HCT116 (cell line): ENCODE measurements around the gene SUSD2. TPM values are rescaled to one million over a fixed set of nuclear protein-coding genes. Genes with fewer than 3 reads are reported as not detected.

Experiments
- ATAC-seq: fragments of 200-7000 bp; cut with Tn5 transposase; 2 replicates; pipeline ENCODE4 v1.9.1; 2020; ENCODE audit warnings: mild to moderate bottlenecking, moderate library complexity
- BruUV-seq: library from RNA; stranded (reverse); fragments of 400-500 nt; replicated peaks from 2 replicates; lab custom pipeline; 2021; lab: Mats Ljungman, UMichigan
- CTCF ChIA-PET: fragments of 300-600 bp; sonication (Branson Sonifier 250); formaldehyde crosslinking; loops from one replicate; lab custom pipeline; 2021; ENCODE audit warnings: antibody characterized with exemption; lab: Charles Lee
- POLR2A ChIA-PET: fragments of 300-600, 350-600 bp; sonication (Branson Sonifier 250); formaldehyde crosslinking; loops from one replicate; lab custom pipeline; 2021; ENCODE audit warnings: antibody characterized with exemption; lab: Charles Lee
- RAD21 ChIA-PET, 2 experiments: fragments of 300-600 bp; sonication (Branson Sonifier 250); formaldehyde crosslinking; loops; one replicate each; lab custom pipeline; 2023; ENCODE audit warnings: low total read pairs in 2 of 2; ENCODE audit not compliant: uncharacterized antibody in 2 of 2, unreplicated experiment in 2 of 2, low non-redundant PET in 1 of 2; lab: Charles Lee
- DNase-seq: peaks from one replicate; pipeline ENCODE4 v3.0.0-alpha.2; 2010; ENCODE audit warnings: low read depth, low spot score
- H2AFZ ChIP-seq: fragments of 200-600 bp; shearing (Covaris generic), sonication (generic); 2 replicates; pipeline ENCODE4 v1.6.1; 2017; ENCODE audit warnings: low read depth, mixed run types, mixed read lengths, antibody characterized with exemption, low read length; ENCODE audit not compliant: poor library complexity, severe bottlenecking
- H3K27ac ChIP-seq: 2 replicates; pipeline ENCODE4 v1.5.1; 2012; ENCODE audit warnings: low read depth, low read length
- H3K27me3 ChIP-seq: fragments of 200-600 bp; sonication (generic); 2 replicates; pipeline ENCODE4 v1.6.1; 2016; ENCODE audit warnings: mixed run types, low read length, mixed read lengths; ENCODE audit not compliant: insufficient read depth
- H3K36me3 ChIP-seq, 2 experiments: fragments of 200-500 bp in 1 of 2; fragments of 200-600 bp in 1 of 2; sonication (Bioruptor generic) in 1 of 2; sonication (generic) in 1 of 2; 2 replicates each; pipeline versions ENCODE4 v1.5.1 to v1.6.1; 2014 to 2016; ENCODE audit warnings: low read length in 2 of 2, inconsistent platforms in 1 of 2, mixed read lengths in 1 of 2, mixed run types in 1 of 2; ENCODE audit not compliant: insufficient read depth in 2 of 2, control insufficient read depth in 1 of 2
- H3K4me1 ChIP-seq, 2 experiments: fragments of 200-600 bp in 1 of 2; sonication (generic) in 1 of 2; 2 replicates each; pipeline versions ENCODE4 v1.5.1 to v1.6.1; 2012 to 2017; ENCODE audit warnings: low read length in 2 of 2, inconsistent platforms in 1 of 2, mild to moderate bottlenecking in 1 of 2, mixed read lengths in 1 of 2, mixed run types in 1 of 2, moderate library complexity in 1 of 2; ENCODE audit not compliant: insufficient read depth in 2 of 2, control insufficient read depth in 1 of 2
- H3K4me2 ChIP-seq: fragments of 200-600 bp; sonication (generic); 2 replicates; pipeline ENCODE4 v1.6.1; 2017; ENCODE audit warnings: mixed run types, low read length, mixed read lengths
- H3K4me3 ChIP-seq, 2 experiments: fragments of 200-600 bp in 1 of 2; sonication (generic) in 1 of 2; replicated peaks in 1 of 2; 2 replicates each; pipeline ENCODE4 v1.5.1; 2011 to 2016; ENCODE audit warnings: low read length in 2 of 2, control low read depth in 1 of 2, low read depth in 1 of 2, mild to moderate bottlenecking in 1 of 2, mixed read lengths in 1 of 2, mixed run types in 1 of 2
- H3K79me2 ChIP-seq: fragments of 200-600 bp; sonication (generic); 2 replicates; pipeline ENCODE4 v1.6.1; 2017; ENCODE audit warnings: mild to moderate bottlenecking, mixed run types, low read length, moderate library complexity, mixed read lengths; ENCODE audit not compliant: insufficient read depth
- H3K9ac ChIP-seq: fragments of 200-600 bp; sonication (generic); 2 replicates; pipeline ENCODE4 v1.6.1; 2016; ENCODE audit warnings: low read length, mixed read lengths
- H3K9me2 ChIP-seq: fragments of 200-600 bp; sonication (generic), shearing (Covaris generic); 2 replicates; pipeline ENCODE4 v1.6.1; 2017; ENCODE audit warnings: mixed run types, mild to moderate bottlenecking, moderate library complexity; ENCODE audit not compliant: insufficient read depth
- H3K9me3 ChIP-seq, 2 experiments: fragments of 200-500 bp in 1 of 2; fragments of 200-600 bp in 1 of 2; sonication (Bioruptor generic) in 1 of 2; sonication (generic) in 1 of 2; 2 replicates each; pipeline ENCODE4 v1.6.1; 2014 to 2017; ENCODE audit warnings: low read length in 2 of 2, mixed read lengths in 2 of 2, inconsistent platforms in 1 of 2, low read depth in 1 of 2, mild to moderate bottlenecking in 1 of 2, mixed run types in 1 of 2, moderate library complexity in 1 of 2; ENCODE audit not compliant: control insufficient read depth in 1 of 2, insufficient read depth in 1 of 2
- H4K20me1 ChIP-seq: fragments of 200-600 bp; sonication (generic), shearing (Covaris generic); 2 replicates; pipeline ENCODE4 v1.6.1; 2017; ENCODE audit warnings: mixed run types, mild to moderate bottlenecking, moderate library complexity; ENCODE audit not compliant: insufficient read depth
- CEBPB ChIP-seq: IDR thresholded peaks from 2 replicates; pipeline ENCODE4 v1.6.1; 2012; ENCODE audit warnings: low read depth
- CTCF ChIP-seq, 3 experiments: fragments of 200-600 bp in 1 of 3; sonication (generic) in 1 of 3; IDR thresholded peaks in 2 of 3; conservative IDR thresholded peaks in 1 of 3; 2 replicates each; pipeline ENCODE4 v1.5.1; 2012 to 2017; ENCODE audit warnings: low read depth in 2 of 3, low read length in 2 of 3, antibody characterized with exemption in 1 of 3, borderline replicate concordance in 1 of 3, control low read depth in 1 of 3, mild to moderate bottlenecking in 1 of 3, mixed read lengths in 1 of 3, mixed run types in 1 of 3, moderate library complexity in 1 of 3; ENCODE audit not compliant: insufficient read depth in 1 of 3
- EZH2 ChIP-seq: fragments of 200-600 bp; sonication (generic); IDR thresholded peaks from 2 replicates; pipeline ENCODE4 v1.6.1; 2017; ENCODE audit warnings: antibody characterized with exemption, mixed run types
- EZH2phosphoT487 ChIP-seq: fragments of 200-600 bp; IDR thresholded peaks from 2 replicates; pipeline ENCODE4 v1.6.1; 2018; ENCODE audit warnings: antibody characterized with exemption, borderline replicate concordance
- MAX ChIP-seq: IDR thresholded peaks from 2 replicates; pipeline ENCODE4 v1.6.1; 2012
- REST ChIP-seq: IDR thresholded peaks from 2 replicates; pipeline ENCODE4 v1.6.1; 2012; ENCODE audit warnings: low read depth
- ZBTB33 ChIP-seq: IDR thresholded peaks from 2 replicates; pipeline ENCODE4 v1.6.1; 2011; ENCODE audit warnings: mild to moderate bottlenecking, low read length, moderate library complexity; ENCODE audit not compliant: insufficient replicate concordance; ENCODE audit errors: extremely low read depth
- intact Hi-C: fragments of 100-400 bp; cut with micrococcal nuclease; formaldehyde crosslinking; loops from 2 replicates; pipeline ENCODE4 v1.10.0; 2022
- total RNA-seq: library from RNA; stranded (reverse); gene quantifications from one replicate; pipeline ENCODE4 v1.2.1, GENCODE V29; 2021; ENCODE audit not compliant: unreplicated experiment

The SUSD2 gene
- total RNA-seq, 1 experiment from 2014 or later = 6.6 TPM

- H3K9ac ChIP-seq = no peak overlapping the region
- H3K27me3 ChIP-seq = no peaks in the 10 kb centered on the region
- no peak overlapping the region for H2AFZ ChIP-seq
- H3K27ac ChIP-seq = no peak overlapping the region
- no peaks in the 10 kb centered on the region for H3K79me2 ChIP-seq
- POLR2A ChIA-PET = no interaction called here
- peaks cover 7 to 10% of the 10 kb centered on the region in 2 experiments; a peak in 3 of 4 replicates for H3K4me1 ChIP-seq
- no peaks in the 10 kb centered on the region for H3K9me3 ChIP-seq
- H3K4me3 ChIP-seq = no peak overlapping the region
- no peaks in the 10 kb centered on the region for H4K20me1 ChIP-seq
- no peaks in the 10 kb centered on the region for H3K9me2 ChIP-seq
- ATAC-seq (no peak), DNase-seq (no peak)
- no TSS peak for BruUV-seq
- CTCF ChIA-PET = interaction anchor here (0.7 to 2.2 kb wide), 5 partner anchors 10 to 68 kb away, joined by 3 to 8 read pairs (median 3); no protein-coding TSS in a partner anchor
- no peaks in the 10 kb centered on the region for H3K36me3 ChIP-seq
- H3K4me2 ChIP-seq = no peak overlapping the region
- TF ChIP-seq CTCF (IDR thresholded peaks at IDR 0.05 in 2 of 3, conservative IDR thresholded peaks at IDR 0.05 in 1 of 3; ENCODE audit: borderline replicate concordance in 1 of 3, insufficient read depth in 1 of 3, low read depth in 2 of 3, low read length in 2 of 3) = no peak
- RAD21 ChIA-PET = no interaction called here
- intact Hi-C loops = loop anchor here (5.0 to 10.0 kb wide), 2 partner anchors 197 to 345 kb away; partner anchors contain the start of gene GSTT2
These were observed 1.6 kb upstream of the SUSD2 start for GRCh38 chr22:24179478-24180210.

GRCh38 chr22:24180316-24181087, 785 bp upstream of the SUSD2 start:
- peak overlapping the region; percentile 18; the same call in 1 of the 2 replicates for H3K27ac ChIP-seq
- POLR2A ChIA-PET = no interaction called here
- H3K9me2 ChIP-seq = no peaks in the 10 kb centered on the region
- no peak overlapping the region for H3K4me3 ChIP-seq
- H3K36me3 ChIP-seq = no peaks in the 10 kb centered on the region
- no peaks in the 10 kb centered on the region for H3K27me3 ChIP-seq
- BruUV-seq = no TSS peak
- H3K9me3 ChIP-seq = no peaks in the 10 kb centered on the region
- CTCF ChIA-PET = interaction anchor here (1.1 to 2.2 kb wide), 2 partner anchors 9 to 24 kb away, joined by 4 to 8 read pairs; no protein-coding TSS in a partner anchor
- RAD21 ChIA-PET = no interaction called here
- no peak; the same call in 1 of the 2 replicates for ATAC-seq
- no peaks in the 10 kb centered on the region for H4K20me1 ChIP-seq
- no peak for DNase-seq
- no peak overlapping the region for H3K4me2 ChIP-seq
- H3K4me1 ChIP-seq = peaks cover 7 to 10% of the 10 kb centered on the region in 2 experiments; a peak in 3 of 4 replicates
- TF ChIP-seq MAX (no peak), EZH2 (no peak), ZBTB33 (no peak), REST (no peak), CEBPB (no peak), EZH2phosphoT487 (no peak)
- TF ChIP-seq, all 23 proteins: peak for 0
- Histone ChIP-seq H3K9ac (no peak overlapping the region), H2AFZ (no peak overlapping the region), H3K79me2 (no peaks in the 10 kb centered on the region)
- intact Hi-C loops = loop anchor here (10.0 kb wide), 1 partner anchor 344 kb away; no protein-coding TSS in a partner anchor
